ENCODE measurements around the gene AKAP3.

- no peak for TF ChIP-seq POLR2A (IDR thresholded peaks at IDR 0.05; ENCODE audit: low read depth)
- TF ChIP-seq CTCF (IDR thresholded peaks at IDR 0.05) = no peak
- no peak for TF ChIP-seq EP300 (IDR thresholded peaks at IDR 0.05)
- no peak for TF ChIP-seq POLR2AphosphoS5 (IDR thresholded peaks at IDR 0.05)
Measured at GRCh38 chr12:4665236-4665635, 16.4 kb upstream of the AKAP3 start.
